NCI-H345 treated with DMSO at 0.1 percent for 48 hours (cell line): ENCODE data around the gene DIP2C.
"Not testable (repeated sequence)": the region's sequence is repeated elsewhere in the genome, so short reads cannot be mapped to it uniquely, and the experiment has no call there.

ENCODE experiments used
- DNase-seq: peaks from one replicate; lab custom pipeline; 2025; ENCODE audit not compliant: unreplicated experiment; lab: John Stamatoyannopoulos, UW

DIP2C gene

DNA sequence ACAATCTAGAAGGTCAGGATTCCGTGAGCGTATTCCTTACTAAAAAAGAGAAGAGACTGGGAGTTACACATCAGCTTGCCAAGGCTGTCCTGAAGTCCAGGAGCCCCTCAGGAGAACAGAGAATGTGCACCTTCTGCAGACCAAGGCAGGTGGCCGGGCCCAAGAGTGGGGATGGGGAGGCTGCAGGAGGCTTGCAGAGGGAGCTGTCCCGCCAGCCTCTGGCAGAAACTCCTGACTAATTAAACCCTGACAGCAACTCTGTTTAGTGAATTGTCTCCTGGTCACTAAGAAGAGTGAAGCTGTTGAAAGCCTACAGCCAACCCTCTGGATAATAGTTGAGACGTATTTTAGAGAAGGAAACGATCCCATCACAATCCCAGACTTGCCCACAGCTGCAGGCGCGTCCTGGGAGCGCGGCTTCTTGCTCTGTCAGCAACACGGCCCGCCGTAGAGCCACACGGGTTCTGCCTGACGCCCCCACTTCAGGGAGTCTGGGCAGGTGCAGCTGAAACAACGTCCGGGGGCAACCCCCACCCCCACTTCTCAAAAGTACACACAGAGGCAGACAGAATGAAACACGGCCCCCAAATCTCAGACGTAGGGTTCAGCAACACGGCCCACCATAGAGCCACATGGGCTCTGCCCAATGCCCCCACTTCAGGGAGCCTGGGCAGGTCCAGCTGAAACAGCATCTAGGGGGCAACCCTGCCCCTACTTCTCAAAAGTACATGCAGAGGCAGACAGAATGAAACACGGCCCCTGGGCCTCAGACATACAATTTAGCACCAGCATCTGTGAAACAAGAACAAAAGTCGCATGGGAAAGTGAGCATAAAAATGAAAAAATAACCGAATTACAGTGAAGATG lies 45.2 kb downstream of the DIP2C start:
- no peak for DNase-seq

- no peak for DNase-seq
These were observed 47.1 kb downstream of the DIP2C start for GRCh38 chr10:642186-642890.

GRCh38 chr10:641149-642010 lies 48.1 kb downstream of the DIP2C start:
- no peak for DNase-seq

- DNase-seq = no peak
These were observed 48.8 kb downstream of the DIP2C start for GRCh38 chr10:640673-641045.

DNA sequence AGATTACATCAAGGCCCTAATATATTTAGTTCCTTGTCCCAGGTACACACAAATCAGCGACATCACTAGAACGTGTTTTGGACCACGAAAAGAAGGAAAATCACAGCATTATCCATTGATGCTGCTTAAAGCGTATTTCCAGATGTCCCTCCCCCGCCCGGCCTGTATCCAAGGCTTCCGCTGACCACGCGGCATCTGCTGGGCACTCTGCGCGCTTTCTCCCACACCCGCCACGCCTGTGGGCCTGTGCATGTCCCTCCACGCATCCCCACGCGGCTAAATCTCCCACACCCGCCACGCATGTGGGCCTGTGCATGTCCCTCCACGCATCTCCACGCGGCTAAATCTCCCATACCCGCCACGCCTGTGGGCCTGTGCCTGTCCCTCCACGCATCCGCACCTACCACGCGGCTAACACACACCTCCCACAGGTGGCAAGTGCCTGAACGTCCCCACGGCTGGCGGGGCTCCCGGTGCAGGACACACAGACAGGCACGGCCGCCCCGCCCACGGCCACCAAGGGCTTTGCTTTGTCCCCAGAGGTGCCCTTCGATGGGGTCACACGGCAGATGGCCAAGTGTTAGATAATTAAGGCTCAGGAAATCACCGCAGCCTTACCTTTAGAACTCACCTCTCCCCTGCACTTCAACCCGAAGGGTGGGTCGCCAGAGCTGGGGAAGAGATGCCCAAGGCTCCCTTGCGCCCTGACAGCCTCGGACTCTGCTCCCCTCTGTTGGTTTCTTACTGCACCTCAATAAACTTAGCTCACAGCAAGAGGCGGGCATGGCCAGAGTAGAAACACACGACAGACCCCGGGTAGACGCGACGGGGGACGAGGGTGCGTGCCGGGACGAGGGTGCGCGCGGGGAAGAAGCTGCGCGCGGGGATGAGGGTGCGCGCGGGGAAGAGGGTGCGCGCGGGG lies 49.5 kb downstream of the DIP2C start:
- no peak for DNase-seq

- no peak for DNase-seq
These were observed 50.3 kb downstream of the DIP2C start for GRCh38 chr10:639001-639750.

DNA sequence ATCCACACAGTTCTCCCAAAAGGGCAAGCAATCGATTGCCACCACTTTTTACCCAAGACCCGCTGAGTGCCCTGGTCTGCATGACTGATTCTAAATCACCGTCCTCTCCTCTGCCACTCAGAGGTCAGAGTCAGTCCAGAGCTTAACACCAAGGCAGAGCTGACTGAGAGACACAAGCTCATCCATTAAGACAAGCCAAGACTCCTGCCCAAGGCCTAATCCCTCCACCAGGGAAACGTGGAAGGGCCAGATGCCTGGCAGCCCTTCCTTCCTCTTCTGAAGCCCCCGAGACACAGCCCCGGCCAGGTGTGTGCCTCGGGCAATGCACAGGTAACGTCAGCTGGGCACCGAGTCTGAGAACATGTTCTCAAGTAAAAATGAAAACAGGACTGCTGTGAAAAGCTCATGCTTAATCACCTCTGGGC lies 51.7 kb downstream of the DIP2C start:
- no peak for DNase-seq

DNA sequence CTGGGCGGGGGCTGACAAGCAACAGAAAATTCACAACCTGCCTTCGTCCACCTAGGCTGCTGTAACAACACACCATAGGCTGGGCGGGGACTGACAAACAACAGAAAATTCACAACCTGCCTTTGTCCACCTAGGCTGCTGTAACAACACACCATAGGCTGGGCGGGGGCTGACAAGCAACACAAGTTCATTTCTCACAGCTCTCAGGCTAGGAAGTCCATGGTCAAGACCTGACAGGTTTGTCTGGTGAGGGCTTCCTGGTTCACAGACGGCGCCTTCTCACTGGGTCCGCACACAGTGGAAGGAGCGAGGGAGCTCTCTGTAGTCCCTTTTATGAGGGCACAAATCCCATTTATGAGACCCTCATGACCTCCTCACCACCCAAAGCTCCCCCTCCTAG lies 52.2 kb downstream of the DIP2C start:
- no peak for DNase-seq

GRCh38 chr10:636769-637168 lies 52.7 kb downstream of the DIP2C start:
- no peak for DNase-seq

GRCh38 chr10:636016-636730 lies 53.3 kb downstream of the DIP2C start:
- DNase-seq = no peak

DNA sequence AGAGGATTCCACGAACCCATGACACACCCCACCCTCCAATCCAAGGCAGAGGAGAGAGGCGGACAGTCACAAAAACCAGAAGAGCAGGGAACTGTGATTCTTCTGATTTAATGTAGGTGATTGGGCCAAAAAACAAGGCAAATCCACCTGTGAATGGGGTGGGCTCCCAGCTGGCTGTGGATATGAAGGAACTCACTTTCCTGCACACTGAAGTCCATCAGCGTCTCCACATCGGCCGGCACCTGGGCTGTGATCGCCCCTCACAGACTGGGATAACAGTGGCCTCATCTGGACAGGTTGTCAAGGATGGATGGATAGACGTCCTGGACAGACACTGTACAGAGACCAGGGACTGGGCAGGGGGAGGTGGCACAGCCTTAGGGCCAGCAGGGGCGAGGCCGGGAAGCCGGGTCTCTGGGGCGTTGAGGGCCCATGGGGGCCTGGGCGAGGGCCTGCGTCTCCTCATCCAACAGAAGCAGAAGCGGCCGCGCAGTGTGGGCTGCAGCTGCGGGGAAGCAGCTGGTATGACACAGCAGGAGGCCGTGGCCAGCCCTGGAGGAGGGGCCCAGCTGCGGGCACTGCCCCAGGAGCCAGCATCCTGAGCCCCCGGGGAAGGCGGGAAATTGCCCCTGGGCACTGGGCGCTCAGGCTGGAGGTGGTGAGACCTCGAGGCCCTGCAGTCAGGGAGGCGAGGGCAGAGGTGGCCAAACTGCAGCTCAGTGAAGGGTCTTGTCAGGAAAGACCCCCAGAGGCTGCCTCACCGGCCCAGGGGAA lies 54.2 kb downstream of the DIP2C start:
- DNase-seq = no peak

DNA sequence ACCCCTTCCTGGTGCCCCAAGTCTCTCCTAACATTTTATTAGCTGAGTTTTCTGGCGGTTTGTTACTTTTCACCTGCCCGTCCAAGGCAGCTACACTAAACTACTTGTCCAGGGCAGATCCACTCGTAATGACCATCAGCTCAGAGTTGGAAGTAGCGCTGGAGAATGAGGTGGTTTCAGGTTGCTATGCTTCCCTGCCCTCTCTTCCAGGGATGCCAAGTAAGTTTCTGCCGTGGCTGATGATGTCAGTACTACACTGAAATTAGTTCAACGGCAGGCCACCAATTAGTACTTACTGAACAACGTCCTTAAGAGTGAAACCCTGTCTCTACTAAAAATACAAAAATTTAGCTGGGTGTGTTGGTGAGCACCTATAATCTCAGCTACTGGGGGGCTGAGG lies 55.2 kb downstream of the DIP2C start:
- DNase-seq = no peak

DNA sequence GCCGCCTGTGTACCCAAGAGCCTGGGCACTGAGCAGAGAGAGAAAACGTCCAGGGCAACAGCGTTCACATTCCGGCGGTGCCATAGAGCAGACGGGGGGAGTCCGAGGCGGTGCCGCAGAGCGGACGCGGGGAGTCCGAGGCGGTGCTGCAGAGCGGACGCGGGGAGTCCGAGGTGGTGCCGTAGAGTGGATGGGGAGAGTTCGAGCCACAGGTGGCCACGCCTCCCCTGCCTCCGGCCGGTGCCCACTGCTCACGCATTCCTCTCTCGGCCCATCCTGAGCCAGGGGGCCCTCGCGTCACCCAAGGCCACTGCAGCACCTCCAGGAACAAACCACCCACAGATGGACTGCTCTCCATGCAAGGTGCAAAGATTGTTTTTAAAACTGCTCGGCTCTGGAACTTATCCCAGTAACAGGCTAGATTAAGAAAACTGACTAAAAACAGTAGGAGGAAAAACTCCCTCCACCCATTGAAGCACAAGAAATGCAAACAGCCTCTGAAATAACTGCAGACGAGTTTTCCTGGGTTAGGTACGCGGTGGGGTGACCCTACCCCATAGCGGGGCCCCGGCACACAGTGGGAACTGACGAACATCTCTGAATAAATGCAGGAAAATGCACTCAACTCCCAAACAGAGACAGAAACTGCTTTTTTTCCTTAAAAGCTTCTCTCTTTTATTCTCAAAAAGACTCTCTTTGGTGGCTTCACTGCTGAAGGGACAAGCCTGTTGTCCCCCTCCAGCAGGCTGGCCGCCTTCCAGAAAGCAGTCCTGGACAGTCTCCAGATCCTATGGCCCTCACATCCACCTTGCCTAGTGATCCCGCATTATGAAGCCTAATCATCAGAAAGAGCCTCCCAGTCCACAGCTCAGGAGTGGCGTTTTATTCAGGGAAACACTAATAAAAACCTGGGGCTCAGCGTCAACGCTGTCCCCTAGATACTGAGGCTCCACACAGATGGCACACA lies 55.9 kb downstream of the DIP2C start:
- no peak for DNase-seq

DNA sequence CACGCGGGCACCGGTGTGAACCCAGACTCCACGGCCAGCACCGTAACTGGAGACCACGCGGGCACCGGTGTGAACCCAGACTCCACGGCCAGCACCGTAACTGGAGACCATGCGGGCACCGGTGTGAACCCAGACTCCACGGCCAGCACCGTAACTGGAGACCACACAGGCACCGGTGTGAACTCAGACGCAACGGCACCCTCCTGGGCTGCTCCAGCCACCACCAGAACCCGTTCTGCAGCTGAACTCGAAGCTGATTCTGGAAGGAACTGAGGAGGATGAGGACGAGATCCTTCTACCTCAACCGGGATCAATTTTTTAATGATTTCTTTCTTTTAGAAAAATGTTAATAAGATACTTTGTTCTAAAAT lies 56.7 kb downstream of the DIP2C start:
- not testable (repeated sequence) for DNase-seq

DNA sequence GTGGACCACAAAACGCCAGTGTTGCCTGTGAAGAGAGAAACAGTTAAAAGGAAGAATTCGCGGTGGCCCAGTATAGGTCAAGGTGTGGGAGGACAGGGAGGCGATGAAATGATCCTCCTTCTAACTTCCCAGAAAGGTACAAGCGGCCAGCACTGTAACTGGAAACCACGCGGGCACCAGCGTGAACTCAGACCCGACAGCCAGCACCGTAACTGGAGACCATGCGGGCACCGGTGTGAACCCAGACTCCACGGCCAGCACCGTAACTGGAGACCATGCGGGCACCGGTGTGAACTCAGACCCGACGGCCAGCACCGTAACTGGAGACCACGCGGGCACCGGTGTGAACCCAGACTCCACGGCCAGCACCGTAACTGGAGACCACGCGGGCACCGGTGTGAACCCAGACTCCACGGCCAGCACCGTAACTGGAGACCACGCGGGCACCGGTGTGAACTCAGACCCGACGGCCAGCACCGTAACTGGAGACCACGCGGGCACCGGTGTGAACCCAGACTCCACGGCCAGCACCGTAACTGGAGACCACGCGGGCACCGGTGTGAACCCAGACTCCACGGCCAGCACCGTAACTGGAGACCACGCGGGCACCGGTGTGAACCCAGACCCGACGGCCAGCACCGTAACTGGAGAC lies 57.2 kb downstream of the DIP2C start:
- not testable (repeated sequence) for DNase-seq

DNA sequence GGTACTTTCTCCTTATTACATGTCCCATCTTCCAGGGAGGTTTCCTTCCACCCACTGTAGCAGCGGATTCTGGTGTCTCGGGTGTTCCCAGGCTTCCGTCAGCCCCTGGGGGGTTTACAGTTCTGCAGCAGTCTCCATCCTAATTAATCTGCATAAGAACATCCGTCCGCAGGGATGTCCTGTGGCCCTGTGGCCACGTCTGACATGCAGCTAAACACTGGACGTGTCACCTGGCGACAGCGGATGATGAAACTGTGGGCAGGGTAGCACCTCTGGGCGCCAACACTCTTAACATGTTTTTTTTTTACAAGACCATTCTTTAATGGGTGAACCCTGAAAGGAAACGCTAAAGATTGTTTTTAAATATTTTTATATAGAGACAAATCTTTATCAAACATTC lies 58.2 kb downstream of the DIP2C start:
- DNase-seq = no peak

- DNase-seq = peak; percentile 44
These were observed 58.8 kb downstream of the DIP2C start for GRCh38 chr10:630581-631073.
